Activated T-helper 1 cell treated with anti-CD3 and anti-CD28 coated beads, Interleukin-2, amount 50 U/mL, for 16 hours (primary cell): Measurements from ENCODE around the gene NPW.
"Not testable (repeated sequence)": the region's sequence is repeated elsewhere in the genome, so short reads cannot be mapped to it uniquely, and the experiment has no call there.

ENCODE experiments used
- DNase-seq, 2 donors: peaks; one replicate each; pipeline ENCODE4 v3.0.0-alpha.2; 2020; ENCODE audit warnings: low read depth in 1 of 2, low spot score in 1 of 2

Gene NPW

GRCh38 chr16:2001456-2002355 is 17.9 kb upstream of the NPW start:
- DNase-seq, result no peak

GRCh38 chr16:2002406-2003230 is 17.0 kb upstream of the NPW start:
- DNase-seq, result no peak

- no peak for DNase-seq
Observed at GRCh38 chr16:2003231-2003826, 16.3 kb upstream of the NPW start.

GRCh38 chr16:2003827-2004641 is 15.6 kb upstream of the NPW start:
- DNase-seq, result peak; percentile 68 to 80

GRCh38 chr16:2004795-2005517 is 14.6 kb upstream of the NPW start:
- no peak for DNase-seq

GRCh38 chr16:2005646-2006045 is 13.9 kb upstream of the NPW start:
- no peak for DNase-seq

- DNase-seq, result no peak
Observed at GRCh38 chr16:2006317-2006716, 13.3 kb upstream of the NPW start.

GRCh38 chr16:2007081-2007836 is 12.3 kb upstream of the NPW start:
- no peak for DNase-seq

GRCh38 chr16:2008009-2008526 is 11.5 kb upstream of the NPW start:
- DNase-seq, result no peak

GRCh38 chr16:2008631-2009163 is 10.9 kb upstream of the NPW start:
- DNase-seq, result no peak

- no peak for DNase-seq
Observed at GRCh38 chr16:2009164-2009711, 10.3 kb upstream of the NPW start.

GRCh38 chr16:2009791-2010510 is 9.6 kb upstream of the NPW start, which contains the start of gene ZNF598:
TSS of gene ZNF598 (minus strand) at chr16:2009821.
- peak; percentile 50 to 76 for DNase-seq

GRCh38 chr16:2011726-2012125 is 7.9 kb upstream of the NPW start:
- DNase-seq, result not testable (repeated sequence)

- no peak for DNase-seq
Observed at GRCh38 chr16:2013527-2013926, 6.1 kb upstream of the NPW start.

- DNase-seq, result no peak
Observed at GRCh38 chr16:2015117-2015946, 4.3 kb upstream of the NPW start.

- no peak for DNase-seq
Observed at GRCh38 chr16:2015947-2016208, 3.7 kb upstream of the NPW start.

- no peak for DNase-seq
Observed at GRCh38 chr16:2016407-2016922, 3.1 kb upstream of the NPW start.
